Spleen (tissue), 7 donors: Measurements from ENCODE around the gene PTPRG.

Source experiments
- POLR2A ChIP-seq, 3 donors: fragments of 450-650 bp; IDR thresholded peaks; one replicate each; pipeline ENCODE4 v1.5.1; 2017; ENCODE audit warnings: antibody characterized with exemption in 3 of 3, mild to moderate bottlenecking in 1 of 3
- POLR2AphosphoS5 ChIP-seq, 3 donors: sonication (generic); formaldehyde crosslinking; IDR thresholded peaks; one replicate each; pipeline ENCODE4 v1.5.1; 2017; ENCODE audit warnings: antibody characterized with exemption in 3 of 3
- TF ChIP-seq, protein P1 (sequence below), 11 experiments: fragments of 200-600 bp in 7 of 11; fragments of 450-650 bp in 4 of 11; sonication (generic) in 4 of 11; IDR thresholded peaks in 8 of 11; conservative IDR thresholded peaks in 3 of 11; 1 replicate in 7 of 11; 2 replicates in 4 of 11; pipeline versions ENCODE4 v1.4.0 to v1.8.0; 2016 to 2021; ENCODE audit warnings: antibody characterized with exemption in 11 of 11, inconsistent platforms in 4 of 11, mild to moderate bottlenecking in 1 of 11
- donor health status: DM: no; HTN: no; CAD: no; lungs with moderate emphysema.
- donor health status: DM: no; HTN: no; CAD: no.
- donor health status: DM: no; HTN: no; CAD: no.

- TF ChIP-seq POLR2A (IDR thresholded peaks at IDR 0.05) (no peak), POLR2AphosphoS5 (IDR thresholded peaks at IDR 0.05) (no peak)
- TF ChIP-seq, protein P1, sequence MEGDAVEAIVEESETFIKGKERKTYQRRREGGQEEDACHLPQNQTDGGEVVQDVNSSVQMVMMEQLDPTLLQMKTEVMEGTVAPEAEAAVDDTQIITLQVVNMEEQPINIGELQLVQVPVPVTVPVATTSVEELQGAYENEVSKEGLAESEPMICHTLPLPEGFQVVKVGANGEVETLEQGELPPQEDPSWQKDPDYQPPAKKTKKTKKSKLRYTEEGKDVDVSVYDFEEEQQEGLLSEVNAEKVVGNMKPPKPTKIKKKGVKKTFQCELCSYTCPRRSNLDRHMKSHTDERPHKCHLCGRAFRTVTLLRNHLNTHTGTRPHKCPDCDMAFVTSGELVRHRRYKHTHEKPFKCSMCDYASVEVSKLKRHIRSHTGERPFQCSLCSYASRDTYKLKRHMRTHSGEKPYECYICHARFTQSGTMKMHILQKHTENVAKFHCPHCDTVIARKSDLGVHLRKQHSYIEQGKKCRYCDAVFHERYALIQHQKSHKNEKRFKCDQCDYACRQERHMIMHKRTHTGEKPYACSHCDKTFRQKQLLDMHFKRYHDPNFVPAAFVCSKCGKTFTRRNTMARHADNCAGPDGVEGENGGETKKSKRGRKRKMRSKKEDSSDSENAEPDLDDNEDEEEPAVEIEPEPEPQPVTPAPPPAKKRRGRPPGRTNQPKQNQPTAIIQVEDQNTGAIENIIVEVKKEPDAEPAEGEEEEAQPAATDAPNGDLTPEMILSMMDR (IDR thresholded peaks at IDR 0.05 in 8 of 11, conservative IDR thresholded peaks at IDR 0.05 in 3 of 11), result no peak
Observed at GRCh38 chr3:61733876-61734275, 172.5 kb downstream of the PTPRG start.
